ENCODE results near the gene EFHD2. TPM values are rescaled to one million over a fixed set of nuclear protein-coding genes. Genes with fewer than 3 reads are reported as not detected.
A peak's percentile ranks its signal among the peaks of the same experiment; 100 is the strongest.

EFHD2 gene
- total and polyA plus RNA-seq, 9 donors, result 18.3 to 40.8 (median 33.3) TPM

- no peak for DNase-seq
- no peaks in the 10 kb centered on the region for H3K27me3 ChIP-seq (ENCODE audit: control insufficient read depth, insufficient read depth, low read length)
- H3K4me3 ChIP-seq (ENCODE audit: low read length), result no peak overlapping the region
- 71% methylated on average over 5 of the region's 7 CpGs for WGBS (ENCODE audit: insufficient coverage)
- H3K36me3 ChIP-seq (ENCODE audit: control insufficient read depth, insufficient read depth, low read length), result no peaks in the 10 kb centered on the region
- no peak overlapping the region for H3K27ac ChIP-seq (ENCODE audit: low read length)
- H3K4me1 ChIP-seq (ENCODE audit: control insufficient read depth, insufficient read depth, low read length), result peaks cover under 1% of the 10 kb centered on the region
- H3K9me3 ChIP-seq (replicated peaks; ENCODE audit: control insufficient read depth, low read depth, low read length), result peaks cover 9% of the 10 kb centered on the region
These were observed 8.2 kb upstream of the EFHD2 start for GRCh38 chr1:15401391-15402055.

DNA sequence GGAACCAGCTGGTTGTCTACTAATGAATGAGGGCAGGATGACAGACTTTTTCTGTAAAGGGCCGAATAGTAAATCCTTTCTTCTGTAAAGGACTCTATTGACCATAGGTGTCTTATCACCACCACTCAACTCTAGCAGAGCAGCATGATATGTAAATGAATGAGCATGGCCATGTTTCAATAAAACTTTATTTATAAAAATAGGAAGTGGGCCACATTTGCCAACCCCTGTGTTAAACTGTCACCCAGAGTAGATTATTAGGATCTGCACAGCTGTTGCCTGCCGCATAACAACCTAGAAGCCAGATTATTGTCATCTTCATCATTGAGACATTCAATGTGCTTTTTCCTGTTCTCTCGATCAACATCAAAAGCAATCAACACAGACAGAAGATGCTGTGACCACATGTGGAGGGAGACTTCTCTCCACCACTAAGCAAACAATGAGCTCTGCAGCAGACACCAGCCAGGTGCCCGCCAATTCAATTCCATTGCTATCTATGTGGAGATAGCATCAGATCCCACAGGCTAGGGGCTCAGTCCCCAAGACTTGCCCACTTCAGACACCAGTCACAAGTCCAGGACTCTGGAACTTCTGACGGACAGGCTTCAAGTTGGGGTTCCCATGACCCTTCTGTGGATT lies 6.8 kb upstream of the EFHD2 start:
- H3K4me3 ChIP-seq (ENCODE audit: low read length), result no peak overlapping the region
- no peak for DNase-seq
- H3K27me3 ChIP-seq (ENCODE audit: control insufficient read depth, insufficient read depth, low read length), result no peaks in the 10 kb centered on the region
- H3K36me3 ChIP-seq (ENCODE audit: control insufficient read depth, insufficient read depth, low read length), result no peaks in the 10 kb centered on the region
- H3K4me1 ChIP-seq (ENCODE audit: control insufficient read depth, insufficient read depth, low read length), result peaks cover 11% of the 10 kb centered on the region
- H3K9me3 ChIP-seq (replicated peaks; ENCODE audit: control insufficient read depth, low read depth, low read length), result peaks cover 9% of the 10 kb centered on the region
- no peak overlapping the region for H3K27ac ChIP-seq (ENCODE audit: low read length)
- WGBS (ENCODE audit: insufficient coverage), result 57% methylated on average over 1 of the region's 5 CpGs

DNA sequence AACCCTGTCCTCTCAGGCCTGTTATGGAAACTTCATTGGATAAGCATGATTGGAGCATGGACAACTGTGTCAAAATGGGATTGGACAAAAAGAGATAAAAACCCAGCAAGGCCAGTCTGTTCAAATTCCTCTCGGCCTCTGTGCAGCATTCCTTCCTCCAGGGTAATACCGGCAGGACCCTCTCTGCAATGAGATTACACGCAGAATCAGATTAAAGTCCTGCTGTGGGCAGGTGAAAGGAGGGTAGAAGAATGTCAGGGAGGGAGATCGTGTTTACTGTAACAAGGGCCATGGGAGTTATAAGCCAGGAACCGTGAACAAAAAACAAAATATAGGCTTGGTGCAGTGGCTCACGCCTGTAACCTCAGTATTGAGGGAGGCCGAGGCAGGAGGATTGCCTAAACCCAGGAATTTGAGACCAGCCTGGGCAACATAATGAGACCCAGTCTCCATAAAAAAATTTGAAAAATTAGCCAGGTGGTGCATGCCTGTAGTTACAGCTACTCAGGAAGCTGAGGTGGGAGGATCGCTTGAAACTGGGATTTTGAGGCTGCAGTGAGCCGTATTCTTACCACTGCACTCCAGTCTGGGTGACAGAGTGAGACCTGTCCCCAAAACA lies 5.6 kb upstream of the EFHD2 start:
- Histone ChIP-seq H3K27me3 (ENCODE audit: control insufficient read depth, insufficient read depth, low read length) (peaks cover under 1% of the 10 kb centered on the region), H3K4me3 (ENCODE audit: low read length) (no peak overlapping the region), H3K27ac (ENCODE audit: low read length) (no peak overlapping the region), H3K9me3 (replicated peaks; ENCODE audit: control insufficient read depth, low read depth, low read length) (peaks cover 9% of the 10 kb centered on the region), H3K4me1 (ENCODE audit: control insufficient read depth, insufficient read depth, low read length) (peaks cover 16% of the 10 kb centered on the region), H3K36me3 (ENCODE audit: control insufficient read depth, insufficient read depth, low read length) (no peaks in the 10 kb centered on the region)
- 92% methylated on average over 7 of the region's 9 CpGs for WGBS (ENCODE audit: insufficient coverage)
- DNase-seq, result no peak

GRCh38 chr1:15405106-15405850 lies 4.4 kb upstream of the EFHD2 start:
- WGBS (ENCODE audit: insufficient coverage), result 84% methylated on average over 8 of the region's 9 CpGs
- no peak overlapping the region for H3K4me3 ChIP-seq (ENCODE audit: low read length)
- no peak for DNase-seq

DNA sequence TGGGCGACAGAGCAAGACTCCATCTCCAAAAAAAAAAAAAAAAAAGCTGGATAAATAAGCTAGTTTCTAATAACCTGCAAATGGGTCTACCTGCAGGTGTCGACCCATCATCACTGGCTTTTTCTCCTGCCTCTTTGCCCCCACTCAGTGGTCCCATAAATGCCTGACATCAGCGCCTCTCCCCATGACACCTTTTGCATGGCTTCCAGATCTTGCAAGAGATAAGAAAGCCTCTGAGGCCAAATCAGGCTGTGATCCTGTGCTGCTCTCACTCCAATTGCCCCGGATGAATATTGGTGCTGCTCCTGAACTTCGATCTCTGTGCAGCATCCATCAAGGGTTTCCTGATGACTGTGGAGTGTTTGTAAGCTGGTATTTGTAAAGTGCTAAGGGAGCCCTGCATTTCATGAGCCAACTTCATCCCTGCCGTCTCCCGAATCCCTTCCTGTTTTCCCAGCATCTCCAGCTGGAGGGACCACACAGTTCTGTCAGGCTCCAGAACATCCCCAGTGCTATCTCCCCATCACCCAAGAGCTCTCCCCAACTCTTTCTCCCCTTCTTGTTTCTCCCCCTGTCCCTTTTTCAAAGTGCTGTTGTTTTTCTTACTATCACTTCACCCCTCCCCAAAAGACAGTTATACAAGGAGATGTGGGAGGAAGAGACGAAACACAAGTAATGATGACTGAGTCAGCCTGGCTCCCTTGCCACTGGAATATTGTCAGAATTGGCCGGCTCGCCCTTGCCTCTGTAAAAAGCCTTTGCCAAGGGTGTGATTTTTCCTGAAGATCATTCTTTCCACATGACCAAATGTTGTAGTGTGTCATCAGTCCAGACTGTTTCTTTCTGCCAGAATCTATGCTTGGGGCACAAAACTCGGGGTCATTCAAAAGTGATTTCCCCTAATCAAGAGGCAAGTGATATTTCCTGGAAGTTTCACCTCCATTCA lies 2.8 kb upstream of the EFHD2 start:
- H3K4me1 ChIP-seq (ENCODE audit: control insufficient read depth, insufficient read depth, low read length), result peaks cover 36% of the 10 kb centered on the region
- H3K27ac ChIP-seq (ENCODE audit: low read length), result peak overlapping the region; percentile 62
- no peaks in the 10 kb centered on the region for H3K36me3 ChIP-seq (ENCODE audit: control insufficient read depth, insufficient read depth, low read length)
- no peaks in the 10 kb centered on the region for H3K9me3 ChIP-seq (replicated peaks; ENCODE audit: control insufficient read depth, low read depth, low read length)
- 41% methylated on average over 6 of the region's 11 CpGs for WGBS (ENCODE audit: insufficient coverage)
- no peak overlapping the region for H3K4me3 ChIP-seq (ENCODE audit: low read length)
- peaks cover 3% of the 10 kb centered on the region for H3K27me3 ChIP-seq (ENCODE audit: control insufficient read depth, insufficient read depth, low read length)
- peak; percentile 94 for DNase-seq

More at GRCh38 chr1:15405106-15405850, 4.4 kb upstream of the EFHD2 start:
- Histone ChIP-seq H3K27me3 (ENCODE audit: control insufficient read depth, insufficient read depth, low read length) (peaks cover 3% of the 10 kb centered on the region), H3K36me3 (ENCODE audit: control insufficient read depth, insufficient read depth, low read length) (no peaks in the 10 kb centered on the region), H3K27ac (ENCODE audit: low read length) (no peak overlapping the region), H3K9me3 (replicated peaks; ENCODE audit: control insufficient read depth, low read depth, low read length) (no peaks in the 10 kb centered on the region), H3K4me1 (ENCODE audit: control insufficient read depth, insufficient read depth, low read length) (peaks cover 20% of the 10 kb centered on the region)

DNA sequence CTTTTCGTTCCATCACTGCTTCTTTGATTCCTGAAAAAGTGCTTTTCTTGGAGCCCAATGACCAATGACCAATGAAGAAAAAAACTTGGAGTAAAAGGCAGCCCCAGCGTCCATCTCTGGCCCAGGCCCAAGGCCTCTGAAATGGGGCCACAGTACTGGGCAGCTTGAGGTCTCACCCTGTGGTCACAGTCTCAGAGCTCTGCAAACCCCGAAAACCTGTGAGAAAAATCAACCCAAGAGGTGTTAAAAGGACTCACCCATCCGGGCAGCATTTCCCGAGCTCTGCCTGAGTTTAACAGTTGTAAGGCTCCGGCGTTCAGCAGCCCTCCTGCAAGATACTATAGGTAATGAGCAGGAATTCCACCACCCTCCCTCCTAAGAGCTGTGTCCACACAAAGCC lies 2.1 kb upstream of the EFHD2 start:
- H3K27ac ChIP-seq (ENCODE audit: low read length), result peak overlapping the region; percentile 62
- no peak for DNase-seq
- 36% methylated on average over 6 of the region's 7 CpGs for WGBS (ENCODE audit: insufficient coverage)

DNA sequence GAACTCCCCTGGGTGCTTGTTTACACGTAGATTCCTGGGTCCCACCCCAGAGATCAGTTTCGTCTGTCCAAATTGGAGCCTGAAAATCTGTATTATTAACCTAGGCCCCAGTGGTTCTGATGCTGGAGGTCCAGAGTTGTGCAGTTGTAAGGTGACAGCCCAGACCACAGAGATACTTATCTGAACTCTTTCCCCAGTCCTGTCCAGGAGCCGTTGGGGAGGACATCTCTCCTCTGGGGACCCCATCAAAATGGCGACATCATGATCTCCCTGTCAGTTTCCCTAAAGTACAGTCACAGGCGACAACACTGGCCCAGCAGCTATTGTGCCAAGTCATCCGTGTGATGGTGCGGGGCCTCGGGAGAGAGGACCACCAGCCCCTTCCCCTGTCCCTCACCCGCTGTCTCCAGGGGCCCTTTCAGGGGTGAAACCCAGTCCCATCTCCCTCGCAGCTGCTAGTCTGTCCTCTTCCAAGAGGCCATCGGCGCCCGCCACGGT lies 749 bp upstream of the EFHD2 start:
- H3K36me3 ChIP-seq (ENCODE audit: control insufficient read depth, insufficient read depth, low read length), result no peaks in the 10 kb centered on the region
- peak overlapping the region; percentile 60 for H3K27ac ChIP-seq (ENCODE audit: low read length)
- WGBS (ENCODE audit: insufficient coverage), result 18% methylated on average over 13 of the region's 14 CpGs
- H3K4me3 ChIP-seq (ENCODE audit: low read length), result peak overlapping the region; percentile 79
- peaks cover 3% of the 10 kb centered on the region for H3K27me3 ChIP-seq (ENCODE audit: control insufficient read depth, insufficient read depth, low read length)
- H3K4me1 ChIP-seq (ENCODE audit: control insufficient read depth, insufficient read depth, low read length), result peaks cover 56% of the 10 kb centered on the region
- no peaks in the 10 kb centered on the region for H3K9me3 ChIP-seq (replicated peaks; ENCODE audit: control insufficient read depth, low read depth, low read length)
- DNase-seq, result no peak

More for the DNA sequence above, 2.1 kb upstream of the EFHD2 start:
- Histone ChIP-seq H3K9me3 (replicated peaks; ENCODE audit: control insufficient read depth, low read depth, low read length) (no peaks in the 10 kb centered on the region), H3K4me3 (ENCODE audit: low read length) (no peak overlapping the region), H3K36me3 (ENCODE audit: control insufficient read depth, insufficient read depth, low read length) (no peaks in the 10 kb centered on the region), H3K27me3 (ENCODE audit: control insufficient read depth, insufficient read depth, low read length) (peaks cover 3% of the 10 kb centered on the region), H3K4me1 (ENCODE audit: control insufficient read depth, insufficient read depth, low read length) (peaks cover 43% of the 10 kb centered on the region)

- under 1% methylated on average over 53 of the region's 53 CpGs for WGBS (ENCODE audit: insufficient coverage)
- Histone ChIP-seq H3K27ac (ENCODE audit: low read length) (no peak overlapping the region), H3K4me3 (ENCODE audit: low read length) (peak overlapping the region; percentile 79), H3K9me3 (replicated peaks; ENCODE audit: control insufficient read depth, low read depth, low read length) (no peaks in the 10 kb centered on the region), H3K27me3 (ENCODE audit: control insufficient read depth, insufficient read depth, low read length) (peaks cover 3% of the 10 kb centered on the region), H3K4me1 (ENCODE audit: control insufficient read depth, insufficient read depth, low read length) (peaks cover 60% of the 10 kb centered on the region), H3K36me3 (ENCODE audit: control insufficient read depth, insufficient read depth, low read length) (peaks cover 5% of the 10 kb centered on the region)
- DNase-seq, result no peak
These were observed 665 bp downstream of the EFHD2 start for GRCh38 chr1:15410223-15410883.

- Histone ChIP-seq H3K9me3 (replicated peaks; ENCODE audit: control insufficient read depth, low read depth, low read length) (no peaks in the 10 kb centered on the region), H3K4me3 (ENCODE audit: low read length) (peak overlapping the region; percentile 79), H3K27ac (ENCODE audit: low read length) (no peak overlapping the region), H3K27me3 (ENCODE audit: control insufficient read depth, insufficient read depth, low read length) (peaks cover 3% of the 10 kb centered on the region), H3K4me1 (ENCODE audit: control insufficient read depth, insufficient read depth, low read length) (peaks cover 63% of the 10 kb centered on the region), H3K36me3 (ENCODE audit: control insufficient read depth, insufficient read depth, low read length) (peaks cover 5% of the 10 kb centered on the region)
- WGBS (ENCODE audit: insufficient coverage), result 33% methylated on average over 7 of the region's 11 CpGs
- no peak for DNase-seq
These were observed 1.2 kb downstream of the EFHD2 start for GRCh38 chr1:15410884-15411245.

Data from muscle of leg (tissue), 11 donors.